ENCODE measurements around the gene PBX1.

PBX1 gene

GRCh38 chr1:164664127-164664526 is 105.1 kb downstream of the PBX1 start:
- no peak for DNase-seq (ENCODE audit: low read depth)
- no peak for TF ChIP-seq CTCF (IDR thresholded peaks at IDR 0.05; ENCODE audit: low read length, missing control alignments)
- no peak overlapping the region for H3K4me3 ChIP-seq (replicated peaks; ENCODE audit: low read depth, low read length)

- H3K4me3 ChIP-seq (replicated peaks; ENCODE audit: low read depth, low read length) = no peak overlapping the region
- DNase-seq (ENCODE audit: low read depth) = no peak
- TF ChIP-seq CTCF (IDR thresholded peaks at IDR 0.05; ENCODE audit: low read length, missing control alignments) = no peak
Measured at GRCh38 chr1:164667001-164667400, 108.0 kb downstream of the PBX1 start.

GRCh38 chr1:164667600-164667999 is 108.6 kb downstream of the PBX1 start:
- TF ChIP-seq CTCF (IDR thresholded peaks at IDR 0.05; ENCODE audit: low read length, missing control alignments) = no peak
- no peak for DNase-seq (ENCODE audit: low read depth)
- H3K4me3 ChIP-seq (replicated peaks; ENCODE audit: low read depth, low read length) = no peak overlapping the region

- no peak overlapping the region for H3K4me3 ChIP-seq (replicated peaks; ENCODE audit: low read depth, low read length)
- TF ChIP-seq CTCF (IDR thresholded peaks at IDR 0.05; ENCODE audit: low read length, missing control alignments) = no peak
- DNase-seq (ENCODE audit: low read depth) = no peak
Measured at GRCh38 chr1:164668491-164669400, 109.8 kb downstream of the PBX1 start.

- TF ChIP-seq CTCF (IDR thresholded peaks at IDR 0.05; ENCODE audit: low read length, missing control alignments) = no peak
Measured at GRCh38 chr1:164670026-164670425, 111.0 kb downstream of the PBX1 start.

GRCh38 chr1:164670786-164671185 is 111.8 kb downstream of the PBX1 start:
- TF ChIP-seq CTCF (IDR thresholded peaks at IDR 0.05; ENCODE audit: low read length, missing control alignments) = no peak
- no peak for DNase-seq (ENCODE audit: low read depth)
- no peak overlapping the region for H3K4me3 ChIP-seq (replicated peaks; ENCODE audit: low read depth, low read length)

More at GRCh38 chr1:164670026-164670425, 111.0 kb downstream of the PBX1 start:
- no peak overlapping the region for H3K4me3 ChIP-seq (replicated peaks; ENCODE audit: low read depth, low read length)
- no peak for DNase-seq (ENCODE audit: low read depth)
